ENCODE data around the gene ADRB1. TPM values are rescaled to one million over a fixed set of nuclear protein-coding genes. Genes with fewer than 3 reads are reported as not detected.

ADRB1 gene
- total RNA-seq, 2 donors from 2014 or later, result 32.8 to 49.8 TPM

DNA sequence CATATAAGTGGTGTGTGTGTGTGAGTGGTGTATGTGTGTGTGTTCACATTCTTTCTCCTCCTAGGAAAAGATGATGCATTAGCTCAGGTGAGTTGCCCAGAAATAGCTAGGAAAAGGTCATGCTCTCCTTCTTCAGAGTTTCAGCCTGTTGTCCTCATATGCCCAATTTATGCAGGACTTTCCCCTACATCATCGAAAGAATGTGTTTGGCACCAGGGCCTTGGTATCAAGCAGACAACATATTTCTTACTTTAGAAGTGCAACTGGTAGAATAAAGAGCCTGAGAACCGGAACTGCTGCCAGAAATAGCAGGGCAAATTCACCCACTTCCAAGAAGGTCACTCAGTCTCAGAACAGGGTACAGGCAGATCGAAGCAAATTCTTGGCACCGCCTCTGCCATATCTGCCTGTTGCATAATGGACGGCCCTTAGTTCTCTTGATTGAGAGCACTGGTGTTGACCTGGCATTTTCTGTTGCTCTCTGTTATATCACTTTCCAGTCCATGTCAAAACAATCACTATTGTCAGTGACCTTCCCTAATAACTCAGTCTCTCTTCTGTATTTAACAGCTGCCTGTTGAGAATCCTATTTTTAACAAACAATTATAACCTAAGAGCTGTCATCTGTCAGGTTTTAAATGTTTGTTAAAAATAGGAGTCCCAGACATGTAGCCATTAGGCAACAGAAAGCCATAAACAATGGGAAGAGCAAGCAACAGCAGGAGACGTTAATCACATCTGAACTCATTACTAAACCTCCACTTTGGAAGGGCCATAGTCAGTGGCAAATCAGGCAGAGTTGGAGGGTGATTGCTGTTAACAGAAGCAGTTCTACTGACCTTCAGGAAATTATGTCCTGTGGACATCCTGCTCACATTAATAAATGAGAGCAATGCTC lies 20.7 kb downstream of the ADRB1 start:
- no peak overlapping the region for H3K4me3 ChIP-seq
- DNase-seq (ENCODE audit: low spot score), result no peak
- TF ChIP-seq, protein P1, sequence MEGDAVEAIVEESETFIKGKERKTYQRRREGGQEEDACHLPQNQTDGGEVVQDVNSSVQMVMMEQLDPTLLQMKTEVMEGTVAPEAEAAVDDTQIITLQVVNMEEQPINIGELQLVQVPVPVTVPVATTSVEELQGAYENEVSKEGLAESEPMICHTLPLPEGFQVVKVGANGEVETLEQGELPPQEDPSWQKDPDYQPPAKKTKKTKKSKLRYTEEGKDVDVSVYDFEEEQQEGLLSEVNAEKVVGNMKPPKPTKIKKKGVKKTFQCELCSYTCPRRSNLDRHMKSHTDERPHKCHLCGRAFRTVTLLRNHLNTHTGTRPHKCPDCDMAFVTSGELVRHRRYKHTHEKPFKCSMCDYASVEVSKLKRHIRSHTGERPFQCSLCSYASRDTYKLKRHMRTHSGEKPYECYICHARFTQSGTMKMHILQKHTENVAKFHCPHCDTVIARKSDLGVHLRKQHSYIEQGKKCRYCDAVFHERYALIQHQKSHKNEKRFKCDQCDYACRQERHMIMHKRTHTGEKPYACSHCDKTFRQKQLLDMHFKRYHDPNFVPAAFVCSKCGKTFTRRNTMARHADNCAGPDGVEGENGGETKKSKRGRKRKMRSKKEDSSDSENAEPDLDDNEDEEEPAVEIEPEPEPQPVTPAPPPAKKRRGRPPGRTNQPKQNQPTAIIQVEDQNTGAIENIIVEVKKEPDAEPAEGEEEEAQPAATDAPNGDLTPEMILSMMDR (IDR thresholded peaks at IDR 0.05), result no peak
- peak overlapping the region; percentile 62 to 81 for H3K27ac ChIP-seq
- H3K9me3 ChIP-seq, result no peaks in the 10 kb centered on the region
- H3K27me3 ChIP-seq, result no peaks in the 10 kb centered on the region
- no peaks in the 10 kb centered on the region for H3K36me3 ChIP-seq
- H3K4me1 ChIP-seq, result peaks cover 0 to 54% of the 10 kb centered on the region in 2 donors

GRCh38 chr10:114065049-114065435 lies 21.4 kb downstream of the ADRB1 start:
- Histone ChIP-seq H3K27me3 (no peaks in the 10 kb centered on the region), H3K27ac (peak overlapping the region; percentile 62 to 81), H3K4me3 (no peak overlapping the region), H3K9me3 (no peaks in the 10 kb centered on the region), H3K4me1 (peaks cover 0 to 54% of the 10 kb centered on the region in 2 donors), H3K36me3 (no peaks in the 10 kb centered on the region)
- DNase-seq (ENCODE audit: low spot score), result no peak
- TF ChIP-seq, protein P1 (IDR thresholded peaks at IDR 0.05), result no peak

GRCh38 chr10:114068054-114068707 lies 24.5 kb downstream of the ADRB1 start:
- TF ChIP-seq, protein P1 (IDR thresholded peaks at IDR 0.05), result no peak
- Histone ChIP-seq H3K4me1 (peaks cover 0 to 51% of the 10 kb centered on the region in 2 donors), H3K9me3 (no peaks in the 10 kb centered on the region), H3K27me3 (no peaks in the 10 kb centered on the region), H3K36me3 (no peaks in the 10 kb centered on the region), H3K27ac (peak overlapping the region; percentile 69 to 81), H3K4me3 (no peak overlapping the region)
- no peak for DNase-seq (ENCODE audit: low spot score)

DNA sequence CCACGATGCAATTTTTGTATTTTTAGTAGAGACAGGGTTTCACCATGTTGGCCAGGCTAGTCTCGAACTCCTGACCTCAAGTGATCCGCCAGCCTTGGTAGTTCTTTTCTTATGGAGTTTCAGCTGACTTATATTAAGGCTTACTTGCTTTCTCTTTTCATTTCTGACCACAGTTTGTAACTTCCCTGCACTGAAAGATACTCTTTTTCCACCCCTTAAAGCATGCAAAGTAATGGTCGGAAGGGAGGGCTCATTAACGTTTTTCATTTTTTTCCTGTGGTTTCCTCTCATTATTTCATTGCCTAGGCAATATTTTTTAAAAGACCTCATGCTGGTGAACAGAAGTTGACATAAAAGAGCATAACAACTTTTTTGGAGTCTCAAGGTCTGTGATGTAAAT lies 27.0 kb downstream of the ADRB1 start:
- TF ChIP-seq, protein P1 (IDR thresholded peaks at IDR 0.05), result no peak
- Histone ChIP-seq H3K9me3 (no peaks in the 10 kb centered on the region), H3K36me3 (no peaks in the 10 kb centered on the region)

GRCh38 chr10:114071178-114071577 lies 27.5 kb downstream of the ADRB1 start:
- Histone ChIP-seq H3K27me3 (no peaks in the 10 kb centered on the region), H3K36me3 (no peaks in the 10 kb centered on the region), H3K9me3 (no peaks in the 10 kb centered on the region), H3K4me1 (peaks cover 0 to 26% of the 10 kb centered on the region in 2 donors), H3K4me3 (no peak overlapping the region), H3K27ac (peak overlapping the region; percentile 31 to 73)
- no peak for DNase-seq (ENCODE audit: low spot score)
- TF ChIP-seq, protein P1 (IDR thresholded peaks at IDR 0.05), result no peak

More for the DNA sequence above, 27.0 kb downstream of the ADRB1 start:
- Histone ChIP-seq H3K4me3 (no peak overlapping the region), H3K27ac (peak overlapping the region in 1 of 2 donors; percentile 73), H3K27me3 (no peaks in the 10 kb centered on the region), H3K4me1 (peaks cover 0 to 27% of the 10 kb centered on the region in 2 donors)
- DNase-seq (ENCODE audit: low spot score), result no peak
